ENCODE data around the gene PTAR1.

DNA sequence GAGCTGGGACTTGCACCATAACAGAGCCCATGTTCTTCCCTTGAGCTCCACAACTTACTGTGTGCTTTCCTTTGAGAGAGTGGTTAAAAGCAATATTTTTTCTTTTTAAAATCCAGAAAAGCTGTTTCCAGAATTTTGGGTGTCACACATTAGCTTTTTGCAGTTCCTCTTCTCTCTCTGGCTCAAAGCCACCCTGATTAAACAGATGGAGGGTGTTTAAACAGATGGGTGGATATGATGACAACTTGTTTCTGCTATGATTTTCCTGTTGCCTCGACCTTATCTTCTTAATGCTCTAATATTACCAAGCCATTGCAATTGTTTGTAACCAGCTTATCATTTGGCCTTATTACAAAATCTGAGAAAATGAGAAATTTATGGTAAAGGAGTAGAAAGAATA lies 37.9 kb upstream of the PTAR1 start:
- TF ChIP-seq POLR2A (IDR thresholded peaks at IDR 0.05) = no peak
- TF ChIP-seq POLR2AphosphoS5 (IDR thresholded peaks at IDR 0.05) = no peak
- no peak for TF ChIP-seq CTCF (IDR thresholded peaks at IDR 0.05)

All from upper lobe of left lung (tissue), 4 donors.